GM12801 (cell line): ENCODE measurements around the gene RRP1.

Experiments used
- CTCF ChIP-seq: IDR thresholded peaks from one replicate; pipeline ENCODE4 v1.5.1; 2011; ENCODE audit warnings: control low read depth; ENCODE audit not compliant: insufficient read length; ENCODE audit errors: extremely low read depth

The RRP1 gene

GRCh38 chr21:43817157-43818086, 28.0 kb downstream of the RRP1 start:
- no peak for TF ChIP-seq CTCF

- TF ChIP-seq CTCF: no peak
Observed at GRCh38 chr21:43818685-43819084, 29.3 kb downstream of the RRP1 start.

GRCh38 chr21:43819511-43820405, 30.4 kb downstream of the RRP1 start:
- no peak for TF ChIP-seq CTCF

- no peak for TF ChIP-seq CTCF
Observed at GRCh38 chr21:43820466-43820865, 31.1 kb downstream of the RRP1 start.

GRCh38 chr21:43824333-43825241, 35.2 kb downstream of the RRP1 start:
- TF ChIP-seq CTCF: no peak

GRCh38 chr21:43825242-43825935, 36.0 kb downstream of the RRP1 start:
- no peak for TF ChIP-seq CTCF
